K562 (cell line): Measurements from ENCODE around the gene RBFOX1. TPM values are rescaled to one million over a fixed set of nuclear protein-coding genes. Genes with fewer than 3 reads are reported as not detected.

ENCODE experiments used
- ATAC-seq: fragments of 200-7000 bp; cut with Tn5 transposase; 3 replicates; pipeline ENCODE4 v1.9.1; 2020; ENCODE audit warnings: moderate library complexity
- BruUV-seq: library from RNA; stranded (reverse); fragments of 400-500 nt; replicated peaks from 2 replicates; lab custom pipeline; 2021; lab: Mats Ljungman, UMichigan
- CTCF ChIA-PET: fragments of 300-600 bp; formaldehyde crosslinking; extraction: SDS; loops from one replicate; lab custom pipeline; 2021; ENCODE audit warnings: low intra/inter-chr PET ratio; lab: Yijun Ruan, JAX
- POLR2A ChIA-PET: fragments of 300-600, 350-650 bp; sonication (Branson Sonifier 250); formaldehyde crosslinking; extraction: SDS; loops from one replicate; lab custom pipeline; 2021; ENCODE audit warnings: antibody characterized with exemption, inconsistent platforms; lab: Yijun Ruan, JAX
- DNase-seq, 4 experiments: peaks; one replicate each; pipeline versions ENCODE4 v3.0.0 to v3.0.0-alpha.2; 2011 to 2018; ENCODE audit warnings: low spot score in 3 of 4, mixed read lengths in 3 of 4; ENCODE audit errors: extremely low read depth in 1 of 4
- FAIRE-seq: peaks from 2 replicates; lab custom pipeline; 2011; peaks lifted over from hg19 to GRCh38; lab: Jason Lieb, UNC
- H2AFZ ChIP-seq: 2 replicates; pipeline ENCODE4 v1.6.0; 2011; ENCODE audit warnings: low read depth, low read length, control low read depth, inconsistent platforms
- H3K27ac ChIP-seq: fragments of 200-600 bp; 3 replicates; pipeline ENCODE4 v1.8.0; 2011; ENCODE audit warnings: low read depth, mild to moderate bottlenecking, control low read depth, inconsistent platforms, low read length, moderate library complexity, mixed read lengths; ENCODE audit errors: extremely low read depth
- H3K27me3 ChIP-seq, 2 experiments: fragments of 300-600 bp in 1 of 2; 2 replicates in 1 of 2; 3 replicates in 1 of 2; pipeline versions ENCODE4 v1.6.0 to v1.8.0; 2011; ENCODE audit warnings: inconsistent platforms in 2 of 2, low read length in 2 of 2, mild to moderate bottlenecking in 1 of 2, mixed read lengths in 1 of 2, moderate library complexity in 1 of 2; ENCODE audit not compliant: control insufficient read depth in 2 of 2, insufficient read depth in 2 of 2
- H3K36me3 ChIP-seq: fragments of 300-600 bp; 3 replicates; pipeline ENCODE4 v1.8.0; 2011; ENCODE audit warnings: mild to moderate bottlenecking, low read length, inconsistent platforms; ENCODE audit not compliant: control insufficient read depth, insufficient read depth
- H3K4me1 ChIP-seq, 2 experiments: fragments of 200-600 bp in 1 of 2; replicated peaks in 1 of 2; 2 replicates in 1 of 2; 3 replicates in 1 of 2; pipeline versions ENCODE4 v1.5.1 to v1.8.0; 2011; ENCODE audit warnings: inconsistent platforms in 2 of 2, low read length in 2 of 2, mild to moderate bottlenecking in 1 of 2, mixed read lengths in 1 of 2, moderate library complexity in 1 of 2; ENCODE audit not compliant: control insufficient read depth in 2 of 2, insufficient read depth in 2 of 2
- H3K4me2 ChIP-seq: 2 replicates; pipeline ENCODE4 v1.6.1; 2011; ENCODE audit warnings: low read length, control low read depth, inconsistent platforms, mixed read lengths; ENCODE audit not compliant: insufficient read depth
- H3K4me3 ChIP-seq: fragments of 200-600 bp; sonication (generic), shearing (Covaris generic); 2 replicates; pipeline ENCODE4 v1.5.1; 2016; ENCODE audit warnings: control low read depth, inconsistent platforms
- H3K79me2 ChIP-seq: fragments of 200-600 bp; 3 replicates; pipeline ENCODE4 v1.8.0; 2011; ENCODE audit warnings: low read length, inconsistent platforms; ENCODE audit not compliant: control insufficient read depth, insufficient read depth
- H3K9ac ChIP-seq, 2 experiments: 2 replicates each; pipeline versions ENCODE4 v1.6.0 to v1.6.1; 2011; ENCODE audit warnings: low read depth in 2 of 2, low read length in 2 of 2, control low read depth in 1 of 2, inconsistent platforms in 1 of 2, mild to moderate bottlenecking in 1 of 2, mixed read lengths in 1 of 2; ENCODE audit not compliant: insufficient read depth in 1 of 2
- H3K9me1 ChIP-seq: one replicate; pipeline ENCODE4 v1.6.0; 2011; ENCODE audit warnings: inconsistent platforms, mild to moderate bottlenecking, low read length, moderate library complexity; ENCODE audit not compliant: control insufficient read depth, insufficient read depth
- H3K9me3 ChIP-seq: replicated peaks from 2 replicates; pipeline ENCODE4 v1.5.1; 2011; ENCODE audit warnings: low read depth, low read length, inconsistent platforms; ENCODE audit not compliant: control insufficient read depth, insufficient read depth
- H4K20me1 ChIP-seq: replicated peaks from 2 replicates; pipeline ENCODE4 v1.6.1; 2011; ENCODE audit warnings: low read length, inconsistent platforms, mixed read lengths; ENCODE audit not compliant: control insufficient read depth, insufficient read depth
- CBX2 ChIP-seq: fragments of 200-600 bp; sonication (generic); IDR thresholded peaks from one replicate; pipeline ENCODE4 v1.6.1; 2012; ENCODE audit warnings: mild to moderate bottlenecking, low read length, inconsistent platforms; ENCODE audit not compliant: insufficient read depth, poor library complexity, severe bottlenecking
- CBX3 ChIP-seq, 2 experiments: IDR thresholded peaks; 1 replicate in 1 of 2; 2 replicates in 1 of 2; pipeline ENCODE4 v1.6.1; 2012; ENCODE audit warnings: inconsistent platforms in 2 of 2, low read length in 2 of 2, borderline replicate concordance in 1 of 2, control low read depth in 1 of 2
- KLF6 ChIP-seq: fragments of 250-450 bp; sonication (Bioruptor Pico); IDR thresholded peaks from 2 replicates; pipeline ENCODE4 v1.4.0; 2020; ENCODE audit warnings: mild to moderate bottlenecking, moderate library complexity, borderline replicate concordance
- MCM7 ChIP-seq, 2 experiments: fragments of 450-650 bp; IDR thresholded peaks; 2 replicates each; pipeline ENCODE4 v1.6.1; 2016 to 2018
- NEUROD1 ChIP-seq: fragments of 150-350 bp; IDR thresholded peaks from 2 replicates; pipeline ENCODE4 v1.6.1; 2014; ENCODE audit warnings: borderline replicate concordance, low read length, low read depth; ENCODE audit not compliant: partially characterized antibody
- SIN3B ChIP-seq: fragments of 450-650 bp; IDR thresholded peaks from 2 replicates; pipeline ENCODE4 v1.6.1; 2017; ENCODE audit warnings: low read depth, mild to moderate bottlenecking, moderate library complexity
- SIRT6 ChIP-seq: IDR thresholded peaks from one replicate; pipeline ENCODE4 v1.6.1; 2012; ENCODE audit warnings: low read depth, mild to moderate bottlenecking, control low read depth, inconsistent platforms, low read length, moderate library complexity
- SLC30A9 ChIP-seq: fragments of 250-450 bp; sonication (Bioruptor Pico); IDR thresholded peaks from 2 replicates; pipeline ENCODE4 v1.8.0; 2022; ENCODE audit warnings: mild to moderate bottlenecking, moderate library complexity
- STAG1 ChIP-seq: sonication (generic); formaldehyde crosslinking; IDR thresholded peaks from 2 replicates; pipeline ENCODE4 v1.5.0; 2020; ENCODE audit warnings: missing genetic modification reagents, borderline replicate concordance
- ZKSCAN8 ChIP-seq: fragments of 200-800 bp; sonication (Bioruptor generic); IDR thresholded peaks from 2 replicates; pipeline ENCODE4 v1.6.1; 2016; ENCODE audit warnings: missing genetic modification characterization, missing compliant biosample characterization
- ZNF217 ChIP-seq: sonication (generic); formaldehyde crosslinking; IDR thresholded peaks from 2 replicates; pipeline ENCODE4 v1.8.0; 2022; ENCODE audit warnings: mild to moderate bottlenecking, missing genetic modification reagents
- ZNF311 ChIP-seq: fragments of 250-450 bp; sonication (Bioruptor Pico); IDR thresholded peaks from 2 replicates; pipeline ENCODE4 v1.4.0; 2020; ENCODE audit warnings: mild to moderate bottlenecking, moderate library complexity
- ZNF324 ChIP-seq: fragments of 250-450 bp; sonication (Bioruptor Pico); IDR thresholded peaks from 2 replicates; pipeline ENCODE4 v1.4.0; 2020; ENCODE audit warnings: mild to moderate bottlenecking
- WGBS: fragments of 100-300 bp; shearing (Covaris generic); methylation state at CpG from one replicate; pipeline ENCODE4 v1.1.6; 2016; ENCODE audit warnings: low coverage, mixed read lengths; ENCODE audit not compliant: insufficient coverage; ENCODE audit errors: missing lambda C conversion rate; 5-methylcytosine and 5-hydroxymethylcytosine counted together
- in situ Hi-C: fragments of 300-500 bp; cut with MboI; formaldehyde crosslinking; loops from 4 replicates; pipeline ENCODE4 v1.15.0; 2018; ENCODE audit warnings: inconsistent platforms, mixed read lengths
- intact Hi-C: fragments of 100-400 bp; cut with micrococcal nuclease; formaldehyde crosslinking; loops from 2 replicates; pipeline ENCODE4 v1.14.2; 2022
- polyA plus RNA-seq, 8 experiments: library from polyadenylated mRNA; depleted of rRNA in 4 of 8; stranded (reverse) in 5 of 8; unstranded in 3 of 8; fragments of >200 nt; fragmentation: Nextera tagmentation in 2 of 8; fragmentation: Illumina TruSeq in 1 of 8; extraction: Ambion mirVana in 2 of 8; extraction: Trizol in 1 of 8; gene quantifications; 2 replicates each; pipeline versions ENCODE4 v1.2.1 to v1.2.3, GENCODE V29; 2011 to 2014; ENCODE audit warnings: inconsistent platforms in 1 of 8, missing spikeins in 1 of 8
- total RNA-seq, 7 experiments: library from RNA; depleted of rRNA in 6 of 7; stranded (reverse); fragments of >200 nt in 6 of 7; fragmentation: Illumina TruSeq in 2 of 7; extraction: Trizol in 2 of 7; gene quantifications; 2 replicates each; pipeline versions ENCODE4 v1.2.1 to v1.2.3, GENCODE V29; 2011 to 2021; ENCODE audit warnings: low replicate concordance in 1 of 7
- TF ChIP-seq, protein P1 (sequence below), 3 experiments: fragments of 200-800 bp in 1 of 3; fragments of 250-450 bp in 1 of 3; fragments of 450-650 bp in 1 of 3; sonication (Bioruptor Pico) in 1 of 3; sonication (Bioruptor generic) in 1 of 3; formaldehyde crosslinking in 1 of 3; IDR thresholded peaks; 2 replicates each; pipeline versions ENCODE4 v1.6.1 to v1.8.0; 2016 to 2022; ENCODE audit warnings: mild to moderate bottlenecking in 2 of 3, missing genetic modification characterization in 2 of 3, missing compliant biosample characterization in 1 of 3, moderate library complexity in 1 of 3
- TF ChIP-seq, protein P2 (sequence below): sonication (generic); formaldehyde crosslinking; IDR thresholded peaks from 2 replicates; pipeline ENCODE4 v1.8.1; 2022; ENCODE audit warnings: missing genetic modification reagents
- TF ChIP-seq, protein P3 (sequence below): fragments of 250-450 bp; sonication (Bioruptor Pico); IDR thresholded peaks from 2 replicates; pipeline ENCODE4 v1.9.0; 2021; ENCODE audit warnings: mild to moderate bottlenecking, inconsistent platforms

Gene RBFOX1
- total and polyA plus RNA-seq, 9 of the 15 experiments (the other 6 are each of a cell fraction or from before 2014, with no cell fraction given): 0.03 TPM; not detected in 8

DNA sequence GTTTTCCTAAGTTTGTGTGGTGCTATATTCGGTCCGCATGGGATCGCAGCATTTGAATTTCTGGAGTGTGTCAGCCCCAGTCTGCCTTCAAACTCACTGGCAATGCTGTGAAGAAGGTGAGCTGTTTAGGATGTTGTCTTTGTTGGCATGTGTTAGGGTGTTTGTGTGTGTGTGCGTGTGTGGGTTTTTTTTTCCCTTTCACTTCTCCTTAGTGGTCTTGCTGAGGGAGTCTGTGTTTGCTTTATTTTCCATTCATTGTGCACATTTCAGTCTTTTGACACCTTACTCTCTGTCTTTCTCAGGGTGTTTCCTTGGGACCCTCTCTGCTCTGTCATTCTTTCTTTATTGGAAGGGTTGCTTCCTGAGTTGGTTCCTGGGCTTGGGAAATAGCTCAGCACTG is 27.7 kb upstream of the RBFOX1 start:
- Histone ChIP-seq H3K9me3 (no peaks in the 10 kb centered on the region), H3K27ac (no peak overlapping the region), H3K4me1 (no peaks in the 10 kb centered on the region), H2AFZ (no peak overlapping the region), H3K79me2 (no peaks in the 10 kb centered on the region), H3K9me1 (no peaks in the 10 kb centered on the region), H3K4me3 (no peak overlapping the region), H3K27me3 (peaks cover 9 to 18% of the 10 kb centered on the region in 2 experiments), H3K9ac (no peak overlapping the region), H3K4me2 (no peak overlapping the region), H3K36me3 (no peaks in the 10 kb centered on the region), H4K20me1 (no peaks in the 10 kb centered on the region)
- ChIA-PET CTCF (no interaction called here), POLR2A (no interaction called here)
- FAIRE-seq (no peak), ATAC-seq (no peak), DNase-seq (no peak)
- no TSS peak for BruUV-seq
- in situ Hi-C loops (no loop called here), intact Hi-C loops (no loop called here)
- WGBS: 0% methylated on average over 4 of the region's 4 CpGs
- TF ChIP-seq CBX3 (IDR thresholded peaks at IDR 0.05; ENCODE audit: borderline replicate concordance in 1 of 2, low read length in 2 of 2) (no peak), ZNF311 (no peak), SLC30A9 (CRISPR knock-in tag) (no peak), KLF6 (no peak), SIRT6 (no peak), MCM7 (IDR thresholded peaks at IDR 0.05) (no peak), ZKSCAN8 (CRISPR knock-in tag) (no peak), NEUROD1 (no peak), ZNF324 (CRISPR knock-in tag) (no peak), ZNF217 (CRISPR knock-in tag) (no peak), STAG1 (no peak), SIN3B (no peak), CBX2 (no peak)
- TF ChIP-seq, protein P1, sequence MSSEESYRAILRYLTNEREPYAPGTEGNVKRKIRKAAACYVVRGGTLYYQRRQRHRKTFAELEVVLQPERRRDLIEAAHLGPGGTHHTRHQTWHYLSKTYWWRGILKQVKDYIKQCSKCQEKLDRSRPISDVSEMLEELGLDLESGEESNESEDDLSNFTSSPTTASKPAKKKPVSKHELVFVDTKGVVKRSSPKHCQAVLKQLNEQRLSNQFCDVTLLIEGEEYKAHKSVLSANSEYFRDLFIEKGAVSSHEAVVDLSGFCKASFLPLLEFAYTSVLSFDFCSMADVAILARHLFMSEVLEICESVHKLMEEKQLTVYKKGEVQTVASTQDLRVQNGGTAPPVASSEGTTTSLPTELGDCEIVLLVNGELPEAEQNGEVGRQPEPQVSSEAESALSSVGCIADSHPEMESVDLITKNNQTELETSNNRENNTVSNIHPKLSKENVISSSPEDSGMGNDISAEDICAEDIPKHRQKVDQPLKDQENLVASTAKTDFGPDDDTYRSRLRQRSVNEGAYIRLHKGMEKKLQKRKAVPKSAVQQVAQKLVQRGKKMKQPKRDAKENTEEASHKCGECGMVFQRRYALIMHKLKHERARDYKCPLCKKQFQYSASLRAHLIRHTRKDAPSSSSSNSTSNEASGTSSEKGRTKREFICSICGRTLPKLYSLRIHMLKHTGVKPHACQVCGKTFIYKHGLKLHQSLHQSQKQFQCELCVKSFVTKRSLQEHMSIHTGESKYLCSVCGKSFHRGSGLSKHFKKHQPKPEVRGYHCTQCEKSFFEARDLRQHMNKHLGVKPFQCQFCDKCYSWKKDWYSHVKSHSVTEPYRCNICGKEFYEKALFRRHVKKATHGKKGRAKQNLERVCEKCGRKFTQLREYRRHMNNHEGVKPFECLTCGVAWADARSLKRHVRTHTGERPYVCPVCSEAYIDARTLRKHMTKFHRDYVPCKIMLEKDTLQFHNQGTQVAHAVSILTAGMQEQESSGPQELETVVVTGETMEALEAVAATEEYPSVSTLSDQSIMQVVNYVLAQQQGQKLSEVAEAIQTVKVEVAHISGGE (CRISPR knock-in tag; IDR thresholded peaks at IDR 0.05): no peak
- TF ChIP-seq, protein P2, sequence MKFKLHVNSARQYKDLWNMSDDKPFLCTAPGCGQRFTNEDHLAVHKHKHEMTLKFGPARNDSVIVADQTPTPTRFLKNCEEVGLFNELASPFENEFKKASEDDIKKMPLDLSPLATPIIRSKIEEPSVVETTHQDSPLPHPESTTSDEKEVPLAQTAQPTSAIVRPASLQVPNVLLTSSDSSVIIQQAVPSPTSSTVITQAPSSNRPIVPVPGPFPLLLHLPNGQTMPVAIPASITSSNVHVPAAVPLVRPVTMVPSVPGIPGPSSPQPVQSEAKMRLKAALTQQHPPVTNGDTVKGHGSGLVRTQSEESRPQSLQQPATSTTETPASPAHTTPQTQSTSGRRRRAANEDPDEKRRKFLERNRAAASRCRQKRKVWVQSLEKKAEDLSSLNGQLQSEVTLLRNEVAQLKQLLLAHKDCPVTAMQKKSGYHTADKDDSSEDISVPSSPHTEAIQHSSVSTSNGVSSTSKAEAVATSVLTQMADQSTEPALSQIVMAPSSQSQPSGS (CRISPR knock-in tag): no peak
- TF ChIP-seq, protein P3, sequence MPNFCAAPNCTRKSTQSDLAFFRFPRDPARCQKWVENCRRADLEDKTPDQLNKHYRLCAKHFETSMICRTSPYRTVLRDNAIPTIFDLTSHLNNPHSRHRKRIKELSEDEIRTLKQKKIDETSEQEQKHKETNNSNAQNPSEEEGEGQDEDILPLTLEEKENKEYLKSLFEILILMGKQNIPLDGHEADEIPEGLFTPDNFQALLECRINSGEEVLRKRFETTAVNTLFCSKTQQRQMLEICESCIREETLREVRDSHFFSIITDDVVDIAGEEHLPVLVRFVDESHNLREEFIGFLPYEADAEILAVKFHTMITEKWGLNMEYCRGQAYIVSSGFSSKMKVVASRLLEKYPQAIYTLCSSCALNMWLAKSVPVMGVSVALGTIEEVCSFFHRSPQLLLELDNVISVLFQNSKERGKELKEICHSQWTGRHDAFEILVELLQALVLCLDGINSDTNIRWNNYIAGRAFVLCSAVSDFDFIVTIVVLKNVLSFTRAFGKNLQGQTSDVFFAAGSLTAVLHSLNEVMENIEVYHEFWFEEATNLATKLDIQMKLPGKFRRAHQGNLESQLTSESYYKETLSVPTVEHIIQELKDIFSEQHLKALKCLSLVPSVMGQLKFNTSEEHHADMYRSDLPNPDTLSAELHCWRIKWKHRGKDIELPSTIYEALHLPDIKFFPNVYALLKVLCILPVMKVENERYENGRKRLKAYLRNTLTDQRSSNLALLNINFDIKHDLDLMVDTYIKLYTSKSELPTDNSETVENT (CRISPR knock-in tag): no peak
